Umbilical cord (tissue), 2 donors: ENCODE measurements around the gene FASTKD3. TPM values are rescaled to one million over a fixed set of nuclear protein-coding genes. Genes with fewer than 3 reads are reported as not detected.

Source experiments
- DNase-seq: peaks from one replicate; pipeline ENCODE4 v3.0.0-alpha.2; 2015; ENCODE audit warnings: low spot score
- total RNA-seq: library from RNA; depleted of rRNA; stranded (reverse); fragments of >200 nt; gene quantifications from one replicate; pipeline ENCODE4 v1.2.3, GENCODE V29; 2014; ENCODE audit warnings: low replicate concordance; ENCODE audit not compliant: insufficient read depth

FASTKD3 gene
- total RNA-seq, 1 donor from 2014 or later = 26.5 TPM

DNA sequence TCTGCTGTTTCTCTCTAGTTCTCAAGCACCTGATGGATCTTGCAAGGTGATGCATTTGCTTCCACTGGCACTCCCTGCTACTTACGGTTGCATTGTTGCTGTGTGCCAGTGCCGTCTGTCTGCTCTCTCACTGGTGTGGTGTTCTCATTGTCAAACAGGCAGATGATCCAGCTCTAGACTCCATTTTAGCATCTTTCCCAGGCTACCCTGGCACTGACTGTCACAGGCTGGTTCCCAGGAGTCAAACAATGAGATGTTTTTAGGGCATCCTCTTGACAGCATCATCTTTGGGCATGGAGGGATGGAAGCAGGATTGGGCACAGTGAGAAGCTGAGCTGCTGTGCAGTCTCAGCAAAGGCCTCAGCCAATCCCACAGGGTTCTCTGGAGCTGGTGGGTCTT lies 13.0 kb upstream of the FASTKD3 start:
- DNase-seq = no peak

DNA sequence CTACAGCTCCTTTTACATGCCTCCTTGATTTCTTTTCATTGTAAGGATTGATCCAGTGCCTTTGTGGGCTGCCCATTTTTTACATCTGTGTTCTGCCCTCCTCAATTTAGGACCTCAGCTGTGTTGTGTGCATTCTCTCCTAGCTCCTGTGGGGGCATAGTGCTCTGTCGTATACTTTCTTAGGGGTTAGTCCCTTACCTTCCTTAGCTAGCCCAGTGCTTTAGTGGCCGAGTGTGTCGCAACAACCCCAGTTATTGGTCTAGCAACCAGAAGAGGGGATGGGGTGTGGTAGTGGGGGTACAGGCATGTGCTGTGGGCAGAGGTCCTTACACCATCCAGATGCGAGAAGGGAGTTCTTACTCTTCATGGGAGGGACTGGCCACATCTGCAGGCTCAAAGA lies 12.3 kb upstream of the FASTKD3 start:
- no peak for DNase-seq

DNA sequence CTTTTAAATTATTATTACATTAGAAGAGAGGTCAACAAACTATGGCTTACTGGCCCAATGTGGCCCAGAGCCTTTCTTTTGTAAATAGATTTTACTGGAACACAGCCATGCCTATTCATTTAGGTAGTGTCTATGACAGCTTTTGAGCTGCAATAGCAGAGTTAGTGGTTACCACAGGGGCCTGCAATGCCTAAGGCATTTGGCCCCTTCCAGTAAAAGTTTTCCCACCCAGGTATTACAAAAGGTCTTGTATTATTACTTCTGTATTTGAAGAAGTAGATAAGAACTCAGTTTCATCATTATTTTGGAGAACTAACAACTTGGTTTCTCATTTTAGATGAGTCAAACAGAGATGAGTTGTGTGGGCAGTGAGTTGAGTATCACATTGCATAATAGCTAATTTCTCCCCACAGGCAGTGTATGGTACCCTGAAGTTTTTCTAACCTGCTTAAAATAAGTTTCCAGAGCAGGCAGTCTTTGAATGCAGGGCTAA lies 9.6 kb upstream of the FASTKD3 start:
- DNase-seq = no peak

DNA sequence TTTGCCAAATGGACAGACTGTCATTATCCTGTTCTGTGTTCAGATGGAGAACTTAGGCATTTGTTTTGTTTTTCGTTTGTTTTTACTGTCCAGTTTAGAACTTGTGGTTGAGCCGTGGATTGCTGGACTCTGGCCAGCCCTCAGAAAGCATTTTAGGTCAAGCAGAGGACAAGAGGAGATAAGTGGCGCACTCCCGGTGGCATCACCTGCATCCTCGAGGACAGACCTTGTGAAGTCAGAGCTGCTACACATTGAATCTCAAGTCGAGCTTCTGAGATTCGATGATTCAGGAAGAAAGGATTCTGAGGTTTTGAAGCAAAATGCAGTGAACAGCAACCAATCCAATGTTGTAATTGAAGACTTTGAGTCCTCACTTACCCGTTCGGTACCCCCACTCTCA lies 9.0 kb upstream of the FASTKD3 start:
- DNase-seq = no peak

DNA sequence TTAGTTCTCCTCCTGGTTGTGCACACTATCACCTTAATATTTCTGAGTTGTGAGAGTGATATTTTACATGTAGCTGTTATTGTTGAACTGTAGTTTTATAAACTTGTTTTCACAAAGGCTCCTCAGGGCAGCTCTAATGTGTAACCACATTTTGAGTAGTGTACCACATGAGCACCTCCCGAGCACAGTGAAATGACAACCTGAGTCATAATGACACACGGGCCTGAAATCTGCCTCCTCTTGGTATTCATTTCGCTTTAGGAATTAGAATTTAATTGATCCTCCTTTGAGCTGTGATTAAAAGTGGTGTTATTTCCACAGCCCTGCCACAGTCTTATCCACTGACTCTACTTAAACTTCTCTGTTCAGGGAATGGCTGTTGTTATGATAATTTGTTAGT lies 8.0 kb upstream of the FASTKD3 start:
- DNase-seq = no peak

DNA sequence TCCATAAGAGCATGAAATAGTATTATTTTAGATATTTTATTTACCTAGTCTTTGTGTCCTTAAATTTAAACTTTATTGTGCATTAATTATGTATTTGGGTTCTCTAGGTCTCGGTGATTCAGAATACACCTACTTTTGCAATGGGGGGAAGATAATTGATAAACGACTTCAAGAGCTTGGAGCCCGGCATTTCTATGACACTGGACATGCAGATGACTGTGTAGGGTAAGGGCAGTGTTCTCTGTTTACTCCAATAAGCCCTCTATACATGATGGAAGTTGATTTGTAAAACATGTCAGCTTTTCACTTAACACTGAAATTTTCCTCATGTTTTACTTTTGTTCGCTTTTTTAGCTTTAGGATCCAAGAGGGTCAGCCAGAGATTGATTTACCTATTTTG lies 6.3 kb upstream of the FASTKD3 start:
- no peak for DNase-seq

DNA sequence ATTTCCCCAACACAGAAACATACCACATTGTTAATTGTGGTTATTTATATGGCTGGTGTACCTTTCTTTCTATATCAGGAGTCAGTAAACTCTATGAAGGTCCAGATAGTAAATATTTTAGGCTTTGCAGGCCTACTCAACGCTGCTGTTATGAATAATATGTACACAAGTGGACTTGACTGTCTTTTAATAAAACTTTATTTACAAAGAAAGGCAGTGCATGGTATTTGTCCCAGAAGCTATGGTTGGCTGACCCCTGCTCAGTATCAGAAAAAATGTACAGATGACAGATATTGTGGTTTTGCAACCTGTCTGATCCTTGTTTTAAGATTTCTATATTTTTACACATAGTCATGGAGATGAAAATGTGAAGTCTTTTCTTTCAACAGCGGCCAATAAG lies 5.8 kb upstream of the FASTKD3 start:
- no peak for DNase-seq

DNA sequence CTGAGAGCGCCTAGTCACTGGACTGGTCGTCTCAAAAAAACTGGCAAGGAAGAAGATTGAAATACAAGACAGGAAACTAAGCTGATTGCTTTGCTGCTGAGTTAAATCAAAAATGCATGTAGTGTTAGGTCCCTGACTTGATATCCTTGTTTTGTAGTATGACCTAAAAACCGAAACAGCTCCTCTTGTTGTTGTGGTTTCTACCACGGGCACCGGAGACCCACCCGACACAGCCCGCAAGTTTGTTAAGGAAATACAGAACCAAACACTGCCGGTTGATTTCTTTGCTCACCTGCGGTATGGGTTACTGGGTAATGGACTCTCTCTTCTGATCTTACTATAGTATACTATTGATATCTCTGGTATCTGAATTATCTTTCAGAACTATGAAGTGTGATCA lies 4.4 kb upstream of the FASTKD3 start:
- no peak for DNase-seq

DNA sequence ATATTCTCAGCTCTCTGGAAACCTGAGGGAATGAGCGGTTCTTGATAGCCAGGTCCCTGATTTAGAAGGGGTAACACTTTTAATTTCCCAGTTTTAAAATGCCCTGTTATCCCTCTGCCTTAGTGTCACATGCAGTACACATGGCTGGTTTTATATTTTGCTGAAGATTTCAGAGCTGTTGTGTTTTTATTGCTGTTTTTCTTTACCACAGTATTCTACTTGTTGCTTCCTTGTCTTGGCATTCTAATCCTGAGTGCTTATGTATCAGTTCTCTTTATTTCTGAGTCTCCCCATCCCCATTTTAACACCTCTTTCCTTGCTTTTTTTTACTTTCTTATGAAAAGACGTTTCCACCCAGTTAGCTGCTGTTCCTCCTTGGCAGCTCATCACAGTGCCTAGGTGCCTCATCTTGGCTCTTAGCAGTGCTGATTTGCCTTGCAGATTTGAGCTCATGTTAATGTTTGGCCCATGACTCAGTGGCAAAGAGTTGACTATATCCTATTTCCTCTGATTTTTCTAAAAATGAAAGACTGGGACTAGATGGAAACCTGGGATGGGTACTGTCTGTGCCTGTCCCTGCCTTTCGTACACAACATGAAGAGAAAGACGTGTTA lies 3.8 kb upstream of the FASTKD3 start:
- no peak for DNase-seq

DNA sequence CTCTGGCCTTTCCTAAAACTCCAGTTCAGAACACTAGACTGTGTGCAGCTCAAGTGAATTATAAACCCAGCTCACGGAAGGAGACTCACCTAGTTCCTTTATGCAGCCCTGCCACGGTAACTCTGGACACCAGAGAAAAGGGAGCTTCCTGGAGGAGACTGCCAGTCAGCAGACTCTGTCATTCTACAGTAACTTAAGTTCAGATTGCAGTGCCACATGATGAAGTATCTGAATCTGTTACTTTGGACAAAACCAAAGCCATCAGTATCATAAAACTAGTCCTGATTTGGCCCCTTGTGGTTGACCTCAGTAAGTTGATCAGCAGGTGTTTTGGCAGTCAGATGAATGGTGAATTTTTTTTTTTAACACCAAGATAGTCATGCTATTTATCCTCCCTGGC lies 2.8 kb upstream of the FASTKD3 start:
- DNase-seq = no peak

DNA sequence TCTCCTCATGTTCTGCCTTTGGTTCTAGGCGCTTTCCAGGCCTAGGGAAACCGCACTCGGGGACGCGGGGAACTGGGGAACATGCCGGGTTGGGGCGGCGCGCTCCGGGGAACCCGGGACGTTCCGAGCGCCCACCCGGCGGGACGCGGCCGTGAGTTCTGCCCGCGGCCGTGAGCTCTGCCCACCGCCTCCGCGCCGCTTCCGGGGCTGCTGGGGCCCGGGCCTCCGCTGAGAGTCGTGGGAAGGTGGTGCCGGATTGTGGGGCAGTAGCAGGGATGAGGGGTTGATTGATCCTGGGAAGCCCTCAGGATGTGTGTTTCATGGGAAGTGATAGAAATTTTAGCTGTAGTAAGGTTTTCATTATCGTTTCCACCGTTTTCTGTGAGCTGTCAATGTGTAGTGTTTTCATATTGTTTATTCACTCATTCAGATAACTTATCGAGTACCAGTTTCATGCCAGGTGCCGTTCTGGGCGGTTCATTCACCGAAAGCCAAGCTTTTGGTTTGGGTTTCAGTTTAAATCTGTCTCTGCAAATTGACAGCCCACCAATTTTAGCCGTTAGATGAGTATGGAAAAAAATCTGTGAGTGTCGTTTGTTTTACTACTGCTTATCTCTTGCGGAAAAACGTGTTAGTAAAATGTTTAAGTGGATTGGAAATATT lies 774 bp upstream of the FASTKD3 start:
- DNase-seq = no peak

DNA sequence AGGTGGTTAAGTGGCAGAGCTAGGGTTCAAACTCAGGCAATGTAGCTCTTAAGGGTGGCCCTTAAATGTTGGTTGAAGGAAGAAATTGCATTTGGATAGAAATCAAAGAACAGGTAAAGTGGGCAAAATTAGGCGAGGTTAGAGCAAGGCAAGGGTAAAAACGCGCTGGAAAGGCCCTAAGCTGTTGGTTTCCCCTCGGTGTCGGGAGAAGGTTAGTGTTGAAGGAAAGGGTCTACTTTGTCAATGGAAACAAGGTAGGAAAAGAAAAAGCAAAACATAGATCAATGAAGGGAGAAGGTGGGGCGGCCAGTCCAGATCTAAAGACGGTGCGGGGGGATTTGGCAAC lies 431 bp downstream of the FASTKD3 start:
- DNase-seq = no peak

DNA sequence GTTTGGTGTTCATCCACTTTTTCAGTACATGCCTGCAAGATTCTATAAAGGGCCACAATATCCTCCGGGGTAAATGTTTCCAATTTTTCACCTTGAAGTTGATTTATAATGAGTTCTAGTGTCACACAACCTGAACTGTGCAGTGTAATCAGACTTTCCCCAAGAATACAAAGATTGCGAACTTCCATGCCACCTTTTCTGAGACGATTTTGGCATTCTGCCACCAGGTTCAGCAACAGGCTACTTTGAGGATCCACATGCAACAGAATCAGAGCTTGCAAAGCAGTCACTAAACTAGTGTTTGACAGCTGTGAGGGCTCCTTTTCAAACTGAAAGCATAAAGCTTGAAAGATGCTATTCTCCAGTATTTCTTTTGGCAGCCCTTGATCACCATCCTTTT lies 1.6 kb downstream of the FASTKD3 start:
- no peak for DNase-seq

DNA sequence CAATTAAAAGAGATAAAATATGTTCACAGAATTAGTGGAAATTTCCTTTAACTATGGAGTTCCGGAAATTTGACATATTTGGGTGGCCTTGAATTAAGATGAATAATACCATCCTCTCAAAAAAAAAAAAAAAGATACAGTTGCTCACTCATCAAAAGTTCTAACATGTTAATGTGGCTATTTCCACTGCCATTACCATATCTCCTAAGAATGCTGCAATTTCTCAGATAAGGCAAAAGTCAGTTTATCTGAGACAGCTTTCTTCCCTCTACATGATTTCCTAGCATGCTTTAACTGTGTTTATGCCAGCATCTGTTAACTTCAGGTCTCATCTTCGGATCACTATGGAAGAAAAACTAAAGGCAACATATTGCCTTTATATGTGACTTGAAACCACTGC lies 2.6 kb downstream of the FASTKD3 start:
- no peak for DNase-seq

DNA sequence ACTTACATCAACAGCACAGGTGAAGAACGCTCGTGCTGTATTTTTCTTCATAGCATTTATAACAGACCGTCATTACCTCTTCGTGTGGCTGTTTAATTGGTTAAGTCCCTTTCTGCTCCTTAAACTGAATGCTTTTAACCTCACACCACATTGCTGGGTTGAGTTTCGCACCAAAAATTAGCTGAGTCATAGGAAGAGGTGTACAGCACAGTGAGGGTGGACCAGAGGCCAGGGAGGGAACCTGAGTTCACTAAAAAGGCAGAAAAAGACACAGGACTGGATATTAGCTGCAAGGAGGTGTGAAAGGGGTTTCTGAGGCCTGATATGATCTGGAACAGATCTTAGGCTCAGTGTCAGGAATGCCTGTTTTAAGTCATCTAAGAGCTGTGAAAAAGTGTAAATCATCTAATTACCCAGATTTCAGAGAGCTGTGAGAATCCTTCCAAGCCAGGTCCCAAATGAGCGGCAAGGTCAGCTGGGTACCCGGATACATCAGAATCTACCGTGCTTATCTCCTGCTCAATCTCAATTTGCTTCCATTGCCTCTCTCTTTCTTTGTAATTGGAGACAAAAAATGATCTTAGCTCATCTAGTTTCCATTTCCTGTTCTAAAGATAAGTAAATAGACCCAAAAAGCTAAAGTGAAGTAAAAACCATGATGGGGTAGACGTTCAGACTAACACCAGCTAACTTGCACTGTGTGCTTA lies 10.8 kb downstream of the FASTKD3 start:
- DNase-seq = no peak

DNA sequence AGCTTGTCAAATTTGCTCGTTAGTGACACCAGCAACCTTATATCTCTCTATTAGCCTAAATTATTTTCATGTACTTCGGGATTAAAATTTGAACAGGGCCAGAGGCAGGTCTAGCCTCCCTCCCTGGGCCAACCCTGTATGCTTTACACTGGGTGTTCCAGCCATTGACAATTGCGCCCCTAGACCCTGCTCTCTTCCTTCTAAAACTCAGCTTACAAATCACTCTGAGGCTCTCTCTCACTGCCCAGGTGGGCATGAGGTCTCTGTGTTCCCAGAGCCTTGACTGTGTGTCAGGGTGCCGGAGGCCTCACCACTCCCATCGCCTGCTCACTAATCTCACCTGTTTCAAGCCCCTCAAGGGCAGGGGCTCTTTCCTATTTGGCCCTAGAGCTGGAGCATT lies 11.5 kb downstream of the FASTKD3 start:
- DNase-seq = no peak

DNA sequence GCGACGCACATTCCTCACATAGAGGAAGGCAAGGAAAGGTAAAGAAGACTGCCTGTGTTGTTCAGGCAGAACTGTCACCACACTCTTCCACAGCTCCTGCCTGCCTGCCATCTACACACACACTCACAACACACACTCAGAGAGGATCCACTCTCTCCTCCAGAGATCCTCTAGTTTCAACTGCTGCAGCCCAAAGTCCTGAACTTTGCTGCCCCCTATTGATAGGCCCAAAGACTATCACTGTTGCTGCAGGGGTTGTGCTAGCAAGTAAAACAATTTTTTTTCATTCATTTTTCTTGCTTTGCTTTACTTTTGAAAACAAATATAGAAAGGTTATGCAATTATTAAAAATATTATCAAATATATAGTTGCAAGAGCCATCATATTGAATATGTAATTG lies 12.0 kb downstream of the FASTKD3 start:
- peak; percentile 28 for DNase-seq

DNA sequence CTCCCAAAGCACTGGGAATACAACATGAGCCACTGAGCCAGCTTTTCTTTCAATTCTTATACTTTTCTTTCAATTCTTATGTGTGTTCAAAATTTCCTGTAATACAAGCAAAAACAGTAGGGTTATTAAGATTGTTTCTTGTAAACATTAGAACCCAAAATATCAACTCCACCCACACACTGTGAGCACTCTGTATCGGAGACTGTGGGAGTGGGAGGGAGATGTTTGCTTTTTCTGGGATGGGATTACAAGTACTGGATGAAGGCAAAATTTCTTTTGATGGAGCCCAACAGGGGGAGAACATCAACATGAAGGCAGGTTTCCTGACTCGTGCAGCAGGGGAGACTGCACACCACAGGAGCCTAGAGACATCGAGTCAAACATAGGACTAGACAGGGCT lies 13.2 kb downstream of the FASTKD3 start:
- DNase-seq = no peak

DNA sequence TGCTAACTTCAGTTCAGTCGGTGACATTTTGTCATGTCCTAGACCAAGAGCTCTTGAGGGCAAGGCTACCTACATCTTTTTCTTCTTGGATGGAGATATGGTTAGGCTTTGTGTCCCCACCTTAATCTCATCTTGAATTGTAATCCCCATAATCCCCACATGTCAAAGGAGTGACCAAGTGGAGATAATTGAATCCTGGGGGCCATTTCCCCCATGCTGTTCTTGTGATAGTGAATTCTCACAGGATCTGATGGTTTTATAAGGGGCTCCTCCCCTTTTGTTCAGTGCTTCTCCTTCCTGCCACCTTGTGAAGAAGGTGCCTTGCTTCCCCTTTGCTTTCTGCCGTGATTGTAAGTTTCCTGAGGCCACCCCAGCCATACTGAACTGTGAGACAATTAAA lies 15.8 kb downstream of the FASTKD3 start:
- DNase-seq = no peak

DNA sequence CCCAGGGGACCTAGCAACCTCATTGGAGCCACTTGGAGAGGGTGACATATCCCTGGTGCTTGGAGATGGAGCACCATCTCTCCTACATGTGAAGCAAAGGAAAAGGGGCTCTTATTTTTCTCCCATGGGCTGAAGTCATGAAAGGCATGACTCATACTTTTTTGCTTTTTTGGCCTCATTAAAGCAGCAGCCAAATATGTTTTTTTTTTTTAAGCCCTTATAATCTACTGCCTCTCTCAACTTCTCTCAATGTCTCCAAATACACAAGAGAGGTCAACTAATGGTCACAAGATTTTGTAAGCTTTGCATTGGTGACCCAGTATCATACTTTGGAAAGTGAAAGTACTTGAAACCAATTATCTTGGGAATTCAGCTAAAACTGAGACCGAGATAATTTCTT lies 16.3 kb downstream of the FASTKD3 start:
- no peak for DNase-seq

DNA sequence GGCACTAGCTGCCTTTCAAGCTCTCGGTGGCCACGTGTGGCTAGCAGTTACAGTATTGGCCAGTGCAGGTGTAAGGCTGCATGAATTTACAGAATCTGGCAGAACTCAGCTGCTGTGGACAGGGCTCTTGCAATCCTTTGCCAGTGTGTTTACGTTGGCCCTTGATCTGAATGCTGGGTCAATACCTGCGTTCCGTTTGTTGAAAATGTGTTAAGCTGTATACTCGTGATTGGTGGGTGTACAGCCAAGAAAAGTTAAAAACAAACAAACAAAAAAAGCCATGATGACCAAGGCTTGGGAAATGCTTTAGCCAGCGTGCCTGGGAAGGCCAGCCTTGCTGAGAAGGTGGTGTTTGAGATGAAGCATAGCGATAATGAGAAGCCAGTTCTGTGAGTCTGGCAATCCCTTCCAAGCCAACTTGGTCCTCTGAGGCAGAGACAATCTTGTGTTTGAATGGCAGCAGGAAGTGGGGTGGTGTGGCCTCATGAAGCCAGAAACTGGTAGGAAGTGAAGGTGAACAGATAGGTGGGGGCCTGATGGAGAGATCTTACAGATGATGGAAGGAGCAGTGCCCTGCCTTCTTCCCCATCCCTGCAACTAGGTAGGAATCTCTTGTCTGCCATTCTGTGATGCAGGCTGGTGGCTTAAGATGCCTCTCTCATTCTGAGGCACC lies 17.1 kb downstream of the FASTKD3 start:
- no peak for DNase-seq

DNA sequence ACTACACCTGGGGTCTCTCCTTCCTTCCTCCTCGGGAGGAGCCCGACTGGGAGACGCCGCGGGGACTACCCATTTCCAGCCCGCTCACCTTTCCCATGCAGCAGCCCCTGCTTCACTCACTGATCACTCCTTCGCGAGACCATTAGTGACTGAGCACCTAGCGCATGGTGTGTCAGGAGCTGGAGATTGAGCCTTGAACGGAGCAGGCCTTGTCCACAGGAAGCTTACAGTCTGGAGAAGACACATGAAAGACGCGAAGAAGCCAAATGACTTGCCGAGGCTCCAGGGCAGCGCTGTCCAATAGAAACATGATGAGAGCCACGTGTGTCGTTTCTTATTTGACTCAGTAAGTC lies 17.6 kb downstream of the FASTKD3 start:
- no peak for DNase-seq
